H1 (cell line): ENCODE results near the gene GRID1. TPM values are rescaled to one million over a fixed set of nuclear protein-coding genes. Genes with fewer than 3 reads are reported as not detected.

Experiments
- CTCF ChIA-PET: fragments of 300-600 bp; sonication (Branson Sonifier 250); formaldehyde crosslinking; loops from one replicate; lab custom pipeline; 2021; ENCODE audit not compliant: partially characterized antibody; lab: Charles Lee
- POLR2A ChIA-PET: fragments of 300-600 bp; sonication (Branson Sonifier 250); formaldehyde crosslinking; loops from one replicate; lab custom pipeline; 2021; ENCODE audit warnings: inconsistent platforms; ENCODE audit not compliant: partially characterized antibody; lab: Charles Lee
- DNase-seq, 2 experiments: peaks; one replicate each; pipeline versions ENCODE4 v3.0.0 to v3.0.0-alpha.2; 2010 to 2022; ENCODE audit warnings: low spot score in 2 of 2, low read depth in 1 of 2, mixed read lengths in 1 of 2
- FAIRE-seq: peaks from 2 replicates; lab custom pipeline; 2011; peaks lifted over from hg19 to GRCh38; lab: Jason Lieb, UNC
- H2AFZ ChIP-seq: 2 replicates; pipeline ENCODE4 v1.8.1; 2012; ENCODE audit warnings: low read length, inconsistent platforms
- H2AK5ac ChIP-seq: 2 replicates; pipeline ENCODE4 v1.6.1; 2013; ENCODE audit warnings: low read depth, low read length
- H2BK120ac ChIP-seq: replicated peaks from 2 replicates; pipeline ENCODE3; 2013; ENCODE audit warnings: low read depth, low read length, inconsistent platforms
- H2BK12ac ChIP-seq: 2 replicates; pipeline ENCODE4 v1.6.1; 2013; ENCODE audit warnings: low read depth, low read length
- H2BK15ac ChIP-seq: 2 replicates; pipeline ENCODE4 v1.6.1; 2013; ENCODE audit warnings: low read length
- H2BK20ac ChIP-seq: 2 replicates; pipeline ENCODE4 v1.6.1; 2013; ENCODE audit warnings: low read length
- H2BK5ac ChIP-seq: 2 replicates; pipeline ENCODE4 v1.6.1; 2013; ENCODE audit warnings: low read depth, low read length
- H3K14ac ChIP-seq: 2 replicates; pipeline ENCODE4 v1.6.1; 2013; ENCODE audit warnings: inconsistent platforms; ENCODE audit not compliant: insufficient read length
- H3K18ac ChIP-seq: 2 replicates; pipeline ENCODE4 v1.6.1; 2013; ENCODE audit warnings: low read length; ENCODE audit errors: extremely low read depth
- H3K23ac ChIP-seq: 2 replicates; pipeline ENCODE4 v1.6.1; 2013; ENCODE audit warnings: inconsistent platforms; ENCODE audit not compliant: insufficient read length
- H3K23me2 ChIP-seq: 2 replicates; pipeline ENCODE4 v1.6.1; 2013; ENCODE audit warnings: low read depth, low read length
- H3K27ac ChIP-seq: 2 replicates; pipeline ENCODE4 v1.6.1; 2011; ENCODE audit warnings: low read depth, low read length, inconsistent platforms
- H3K27me3 ChIP-seq, 4 experiments: replicated peaks in 1 of 4; 1 replicate in 1 of 4; 2 replicates in 3 of 4; pipeline versions ENCODE4 v1.6.1 to v1.8.1; 2011 to 2013; ENCODE audit warnings: low read length in 3 of 4, mild to moderate bottlenecking in 3 of 4, inconsistent platforms in 2 of 4, mixed read lengths in 2 of 4, moderate library complexity in 1 of 4; ENCODE audit not compliant: control insufficient read depth in 3 of 4, insufficient read depth in 3 of 4; ENCODE audit errors: extremely low read depth in 1 of 4
- H3K36me3 ChIP-seq, 4 experiments: 2 replicates each; pipeline versions ENCODE4 v1.6.1 to v1.8.1; 2011 to 2013; ENCODE audit warnings: mild to moderate bottlenecking in 4 of 4, low read length in 3 of 4, moderate library complexity in 2 of 4, control low read depth in 1 of 4, inconsistent platforms in 1 of 4; ENCODE audit not compliant: insufficient read depth in 4 of 4, control insufficient read depth in 2 of 4
- H3K4ac ChIP-seq: replicated peaks from 2 replicates; pipeline ENCODE3; 2013; ENCODE audit warnings: low read length, low read depth, mixed read lengths, inconsistent platforms; ENCODE audit not compliant: insufficient read length
- H3K4me1 ChIP-seq, 4 experiments: replicated peaks in 1 of 4; 1 replicate in 1 of 4; 2 replicates in 3 of 4; pipeline versions ENCODE4 v1.6.1 to v1.8.1; 2011 to 2013; ENCODE audit warnings: low read length in 3 of 4, inconsistent platforms in 2 of 4, mixed read lengths in 1 of 4; ENCODE audit not compliant: insufficient read depth in 4 of 4, control insufficient read depth in 3 of 4
- H3K4me2 ChIP-seq, 2 experiments: 2 replicates each; pipeline versions ENCODE4 v1.6.1 to v1.8.1; 2011 to 2013; ENCODE audit warnings: low read depth in 2 of 2, low read length in 2 of 2, control low read depth in 1 of 2, inconsistent platforms in 1 of 2, mild to moderate bottlenecking in 1 of 2; ENCODE audit not compliant: insufficient read depth in 1 of 2
- H3K4me3 ChIP-seq, 4 experiments: fragments of 200-600, 300-600 bp in 1 of 4; sonication (generic), shearing (Covaris generic), sonication (Bioruptor Twin) in 1 of 4; 2 replicates each; pipeline versions ENCODE4 v1.5.1 to v1.8.1; 2011 to 2016; ENCODE audit warnings: low read length in 4 of 4, low read depth in 3 of 4, control low read depth in 2 of 4, inconsistent platforms in 2 of 4, mild to moderate bottlenecking in 2 of 4, mixed read lengths in 1 of 4, moderate library complexity in 1 of 4; ENCODE audit not compliant: insufficient read depth in 2 of 4; ENCODE audit errors: extremely low read depth in 1 of 4
- H3K56ac ChIP-seq: replicated peaks from 2 replicates; pipeline ENCODE3; 2013; ENCODE audit warnings: low read depth, mild to moderate bottlenecking, mixed read lengths, low read length, inconsistent platforms; ENCODE audit not compliant: insufficient read length
- H3K79me1 ChIP-seq: 2 replicates; pipeline ENCODE4 v1.6.1; 2013; ENCODE audit warnings: low read depth, low read length, control low read depth
- H3K79me2 ChIP-seq, 2 experiments: 2 replicates each; pipeline versions ENCODE4 v1.6.1 to v1.8.1; 2012 to 2013; ENCODE audit warnings: low read length in 2 of 2, mild to moderate bottlenecking in 2 of 2, inconsistent platforms in 1 of 2; ENCODE audit not compliant: insufficient read depth in 2 of 2, control insufficient read depth in 1 of 2
- H3K9ac ChIP-seq, 4 experiments: replicated peaks in 1 of 4; 1 replicate in 1 of 4; 2 replicates in 3 of 4; pipeline versions ENCODE4 v1.6.1 to v1.8.1; 2011 to 2013; ENCODE audit warnings: low read depth in 3 of 4, low read length in 3 of 4, control low read depth in 2 of 4, mild to moderate bottlenecking in 2 of 4, moderate library complexity in 2 of 4, inconsistent platforms in 1 of 4; ENCODE audit errors: extremely low read depth in 1 of 4
- H3K9me3 ChIP-seq, 2 experiments: 2 replicates each; pipeline versions ENCODE4 v1.6.1 to v1.8.1; 2012 to 2013; ENCODE audit warnings: mild to moderate bottlenecking in 2 of 2, moderate library complexity in 2 of 2, control low read depth in 1 of 2, inconsistent platforms in 1 of 2, low read depth in 1 of 2, low read length in 1 of 2, mixed read lengths in 1 of 2; ENCODE audit not compliant: insufficient read depth in 2 of 2
- H4K20me1 ChIP-seq, 2 experiments: replicated peaks in 1 of 2; 2 replicates each; pipeline versions ENCODE3 to v1.8.1; 2011 to 2013; ENCODE audit warnings: inconsistent platforms in 2 of 2, low read length in 2 of 2, mild to moderate bottlenecking in 1 of 2; ENCODE audit not compliant: insufficient read depth in 2 of 2, control insufficient read depth in 1 of 2
- H4K5ac ChIP-seq: 2 replicates; pipeline ENCODE4 v1.6.1; 2013; ENCODE audit warnings: low read length, low read depth, mixed read lengths, inconsistent platforms; ENCODE audit not compliant: insufficient read length
- H4K8ac ChIP-seq: 2 replicates; pipeline ENCODE4 v1.8.0; 2013; ENCODE audit warnings: mild to moderate bottlenecking, moderate library complexity, low read length, inconsistent platforms; ENCODE audit not compliant: insufficient read depth; ENCODE audit errors: extremely low read depth
- H4K91ac ChIP-seq: replicated peaks from 2 replicates; pipeline ENCODE3; 2013; ENCODE audit warnings: low read length, mixed read lengths, inconsistent platforms; ENCODE audit not compliant: insufficient read length
- TAF7 ChIP-seq: optimal IDR thresholded peaks from 2 replicates; pipeline ENCODE3; 2011; ENCODE audit warnings: low read depth, mild to moderate bottlenecking, inconsistent platforms, low read length, moderate library complexity, borderline replicate concordance
- WGBS, 2 experiments: shearing (Covaris generic) in 1 of 2; methylation state at CpG; one replicate each; pipeline versions ENCODE4 v1.1.6 to v1.1.7; 2013 to 2015; ENCODE audit warnings: low lambda C conversion rate in 2 of 2, mixed read lengths in 2 of 2, inconsistent platforms in 1 of 2, low coverage in 1 of 2, missing lambda C conversion rate in 1 of 2; ENCODE audit not compliant: insufficient replicate concordance in 2 of 2, insufficient coverage in 1 of 2, insufficient read length in 1 of 2; ENCODE audit errors: extremely low coverage in 1 of 2, missing lambda C conversion rate in 1 of 2; 5-methylcytosine and 5-hydroxymethylcytosine counted together
- polyA plus RNA-seq, 7 experiments: library from polyadenylated mRNA; depleted of rRNA in 3 of 7; stranded (reverse) in 5 of 7; unstranded in 2 of 7; fragments of >200 nt in 5 of 7; fragments of 200-250 nt in 2 of 7; gene quantifications; 1 replicate in 5 of 7; 2 replicates in 1 of 7; 4 replicates in 1 of 7; pipeline versions ENCODE4 v1.2.1 to v1.2.3, GENCODE V29; 2011 to 2013; ENCODE audit warnings: missing spikeins in 2 of 7, mixed read lengths in 2 of 7
- total RNA-seq: library from RNA; stranded (reverse); fragmentation: NEBNext Ultra II Directional; extraction: Animal tissue kit (Norgen Biotek cat#: 25700); gene quantifications from 2 replicates; pipeline ENCODE4 v1.2.1, GENCODE V29; 2021

GRID1 gene
- total and polyA plus RNA-seq, 2 of the 8 experiments (the other 6 are each of a cell fraction or from before 2014, with no cell fraction given) = 0.22 to 0.30 TPM

DNA sequence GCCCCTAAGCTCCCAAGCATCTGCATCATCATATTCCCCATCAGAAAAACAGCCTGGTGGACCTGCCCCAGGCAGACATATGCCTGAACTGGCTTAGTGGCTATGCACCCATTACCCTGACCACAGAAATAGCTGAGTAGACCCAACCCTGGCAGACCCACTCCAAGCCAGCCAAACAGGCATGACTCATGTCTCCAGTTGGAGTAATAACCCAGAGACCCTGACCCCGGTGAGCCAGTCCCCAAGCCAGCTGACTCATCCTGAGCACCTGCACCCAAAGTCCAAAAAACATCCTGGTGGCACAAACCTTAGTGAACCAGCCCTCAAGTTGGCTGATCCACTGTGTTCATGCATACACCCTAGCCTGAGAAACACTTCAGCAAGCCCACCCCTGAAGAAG lies 555.9 kb downstream of the GRID1 start:
- 81% methylated on average over 1 of the region's 1 CpG; no CpG with 5 or more reads in 1 of the 2 experiments for WGBS, 2 experiments
- ChIA-PET CTCF (no interaction called here), POLR2A (no interaction called here)
- Histone ChIP-seq H3K4ac (no peak overlapping the region), H3K9me3 (no peaks in the 10 kb centered on the region; a peak in 1 of 4 replicates), H2AFZ (no peak overlapping the region), H2BK15ac (no peak overlapping the region), H4K8ac (no peak overlapping the region; the same call in 1 of the 2 replicates), H2BK120ac (no peak overlapping the region), H3K18ac (no peak overlapping the region; the same call in 1 of the 2 replicates), H3K79me2 (no peaks in the 10 kb centered on the region), H2BK12ac (no peak overlapping the region), H2BK20ac (no peak overlapping the region), H3K23ac (no peak overlapping the region), H3K56ac (no peak overlapping the region), H4K91ac (no peak overlapping the region), H3K9ac (no peak overlapping the region), H2AK5ac (no peak overlapping the region), H3K79me1 (no peaks in the 10 kb centered on the region), H3K27me3 (no peaks in the 10 kb centered on the region), H3K27ac (no peak overlapping the region), H3K4me2 (no peak overlapping the region), H3K23me2 (no peaks in the 10 kb centered on the region), H4K5ac (no peak overlapping the region), H3K4me3 (no peak overlapping the region), H3K14ac (no peak overlapping the region), H2BK5ac (no peak overlapping the region), H3K36me3 (no peaks in the 10 kb centered on the region), H4K20me1 (no peaks in the 10 kb centered on the region), H3K4me1 (no peaks in the 10 kb centered on the region)
- FAIRE-seq (no peak), DNase-seq (no peak)
- no peak for TF ChIP-seq TAF7
